Panc1 (cell line): ENCODE measurements around the gene DGKG. TPM values are rescaled to one million over a fixed set of nuclear protein-coding genes. Genes with fewer than 3 reads are reported as not detected.

Experiments
- ATAC-seq: fragments of 200-7000 bp; cut with Tn5 transposase; 2 replicates; pipeline ENCODE4 v1.9.1; 2020; ENCODE audit warnings: mild to moderate bottlenecking, moderate library complexity
- BruUV-seq: library from RNA; stranded (reverse); fragments of 400-500 nt; replicated peaks from 2 replicates; lab custom pipeline; 2021; lab: Mats Ljungman, UMichigan
- CTCF ChIA-PET: fragments of 300-600 bp; sonication (Branson Sonifier 250); formaldehyde crosslinking; loops from one replicate; lab custom pipeline; 2022; ENCODE audit warnings: antibody characterized with exemption; lab: Charles Lee
- POLR2A ChIA-PET: fragments of 300-600 bp; sonication (Branson Sonifier 250); formaldehyde crosslinking; loops from one replicate; lab custom pipeline; 2022; ENCODE audit warnings: antibody characterized with exemption; lab: Charles Lee
- DNase-seq: peaks from one replicate; pipeline ENCODE4 v3.0.0-alpha.2; 2010; ENCODE audit warnings: low read depth, low spot score
- H3K27ac ChIP-seq: 2 replicates; pipeline ENCODE4 v1.5.1; 2011; ENCODE audit warnings: mild to moderate bottlenecking, low read length, inconsistent platforms
- H3K27me3 ChIP-seq: fragments of 200-500 bp; sonication (Bioruptor generic); 2 replicates; pipeline ENCODE4 v1.6.0; 2014; ENCODE audit warnings: low read length, inconsistent platforms; ENCODE audit not compliant: control insufficient read depth, insufficient read depth
- H3K36me3 ChIP-seq: fragments of 200-500 bp; sonication (Bioruptor generic); 2 replicates; pipeline ENCODE4 v1.5.1; 2014; ENCODE audit warnings: inconsistent platforms, mild to moderate bottlenecking, low read length, moderate library complexity; ENCODE audit not compliant: control insufficient read depth, insufficient read depth
- H3K4me1 ChIP-seq: 2 replicates; pipeline ENCODE4 v1.5.1; 2011; ENCODE audit warnings: inconsistent platforms, mild to moderate bottlenecking, low read length, moderate library complexity; ENCODE audit not compliant: control insufficient read depth, insufficient read depth
- H3K4me3 ChIP-seq, 2 experiments: 2 replicates each; pipeline ENCODE4 v1.5.1; 2011 to 2012; ENCODE audit warnings: low read depth in 2 of 2, low read length in 2 of 2, mild to moderate bottlenecking in 2 of 2, inconsistent platforms in 1 of 2, moderate library complexity in 1 of 2
- H3K9me3 ChIP-seq: fragments of 200-500 bp; sonication (Bioruptor generic); 2 replicates; pipeline ENCODE4 v1.5.1; 2014; ENCODE audit warnings: low read depth, mild to moderate bottlenecking, inconsistent platforms, low read length, moderate library complexity; ENCODE audit not compliant: control insufficient read depth, insufficient read depth
- CTCF ChIP-seq: fragments of 450-650 bp; IDR thresholded peaks from 2 replicates; pipeline ENCODE4 v1.5.1; 2017; ENCODE audit warnings: mild to moderate bottlenecking
- POLR2AphosphoS5 ChIP-seq: IDR thresholded peaks from 2 replicates; pipeline ENCODE4 v1.6.1; 2012; ENCODE audit warnings: mild to moderate bottlenecking, low read depth, low read length, moderate library complexity
- REST ChIP-seq, 2 experiments: IDR thresholded peaks; 2 replicates each; pipeline ENCODE4 v1.6.1; 2011 to 2012; ENCODE audit warnings: low read depth in 2 of 2, control low read depth in 1 of 2, low read length in 1 of 2, mild to moderate bottlenecking in 1 of 2, moderate library complexity in 1 of 2; ENCODE audit not compliant: insufficient read depth in 1 of 2
- SIN3A ChIP-seq: IDR thresholded peaks from 2 replicates; pipeline ENCODE4 v1.6.1; 2012; ENCODE audit warnings: low read depth, mild to moderate bottlenecking, low read length, moderate library complexity, borderline replicate concordance; ENCODE audit not compliant: insufficient read depth
- TCF7L2 ChIP-seq: IDR thresholded peaks from 2 replicates; pipeline ENCODE4 v1.6.1; 2011; ENCODE audit warnings: mild to moderate bottlenecking, low read depth, low read length, inconsistent platforms
- in situ Hi-C: cut with HindIII; loops from 2 replicates; pipeline ENCODE4 v1.10.0; 2016; ENCODE audit warnings: low sequenced_read_pairs, low pct_unique_long_range_greater_than_20kb
- intact Hi-C: fragments of 100-400 bp; cut with micrococcal nuclease; formaldehyde crosslinking; loops from one replicate; pipeline ENCODE4 v1.10.0; 2022; ENCODE audit not compliant: unreplicated experiment
- total RNA-seq: library from RNA; stranded (reverse); gene quantifications from one replicate; pipeline ENCODE4 v1.2.1, GENCODE V29; 2021; ENCODE audit not compliant: unreplicated experiment

Gene DGKG
- total RNA-seq, 1 experiment from 2014 or later, result 0.46 TPM

GRCh38 chr3:186362537-186362842, 456 bp upstream of the DGKG start:
- no TSS peak for BruUV-seq
- no peak for ATAC-seq
- TF ChIP-seq REST (IDR thresholded peaks at IDR 0.05; ENCODE audit: insufficient read depth in 1 of 2, low read depth in 2 of 2, low read length in 1 of 2) (no peak), SIN3A (no peak), TCF7L2 (no peak), CTCF (no peak), POLR2AphosphoS5 (no peak)

GRCh38 chr3:186361246-186361761, 730 bp downstream of the DGKG start:
- intact Hi-C loops (no loop called here), in situ Hi-C loops (no loop called here)
- ChIA-PET POLR2A (no interaction called here), CTCF (no interaction called here)
- peaks cover 63% of the 10 kb centered on the region for H3K27me3 ChIP-seq
- H3K36me3 ChIP-seq, result no peaks in the 10 kb centered on the region
- ATAC-seq, result peak; percentile 28
- H3K27ac ChIP-seq, result no peak overlapping the region
- H3K4me3 ChIP-seq, result no peak overlapping the region; a peak in 1 of 4 replicates
- TF ChIP-seq CTCF (no peak), REST (IDR thresholded peaks at IDR 0.05; ENCODE audit: insufficient read depth in 1 of 2, low read depth in 2 of 2, low read length in 1 of 2) (no peak), POLR2AphosphoS5 (no peak), SIN3A (no peak), TCF7L2 (no peak)
- H3K9me3 ChIP-seq, result no peaks in the 10 kb centered on the region
- no TSS peak for BruUV-seq
- no peak for DNase-seq
- H3K4me1 ChIP-seq, result peaks cover 7% of the 10 kb centered on the region; the same call in 1 of the 2 replicates

More at GRCh38 chr3:186362537-186362842, 456 bp upstream of the DGKG start:
- ChIA-PET POLR2A (interaction anchor here (0.5 kb wide), 1 partner anchor 16 kb away, joined by 13 read pairs; no protein-coding TSS in a partner anchor), CTCF (no interaction called here)
- Histone ChIP-seq H3K27me3 (peaks cover 67% of the 10 kb centered on the region), H3K9me3 (no peaks in the 10 kb centered on the region), H3K4me1 (peaks cover 7% of the 10 kb centered on the region; the same call in 1 of the 2 replicates), H3K4me3 (peak overlapping the region; percentile 29 to 38), H3K36me3 (no peaks in the 10 kb centered on the region), H3K27ac (no peak overlapping the region)
- in situ Hi-C loops, result no loop called here
- intact Hi-C loops, result no loop called here
- no peak for DNase-seq
